K562 (cell line): ENCODE results near the gene NUP62CL. TPM values are rescaled to one million over a fixed set of nuclear protein-coding genes. Genes with fewer than 3 reads are reported as not detected.
A peak's percentile ranks its signal among the peaks of the same experiment; 100 is the strongest.

Source experiments
- ATAC-seq: fragments of 200-7000 bp; cut with Tn5 transposase; 3 replicates; pipeline ENCODE4 v1.9.1; 2020; ENCODE audit warnings: moderate library complexity
- BruUV-seq: library from RNA; stranded (reverse); fragments of 400-500 nt; replicated peaks from 2 replicates; lab custom pipeline; 2021; lab: Mats Ljungman, UMichigan
- CTCF ChIA-PET: fragments of 300-600 bp; formaldehyde crosslinking; extraction: SDS; loops from one replicate; lab custom pipeline; 2021; ENCODE audit warnings: low intra/inter-chr PET ratio; lab: Yijun Ruan, JAX
- POLR2A ChIA-PET: fragments of 300-600, 350-650 bp; sonication (Branson Sonifier 250); formaldehyde crosslinking; extraction: SDS; loops from one replicate; lab custom pipeline; 2021; ENCODE audit warnings: antibody characterized with exemption, inconsistent platforms; lab: Yijun Ruan, JAX
- DNase-seq, 4 experiments: peaks; one replicate each; pipeline versions ENCODE4 v3.0.0 to v3.0.0-alpha.2; 2011 to 2018; ENCODE audit warnings: low spot score in 3 of 4, mixed read lengths in 3 of 4; ENCODE audit errors: extremely low read depth in 1 of 4
- FAIRE-seq: peaks from 2 replicates; lab custom pipeline; 2011; peaks lifted over from hg19 to GRCh38; lab: Jason Lieb, UNC
- H2AFZ ChIP-seq: 2 replicates; pipeline ENCODE4 v1.6.0; 2011; ENCODE audit warnings: low read depth, low read length, control low read depth, inconsistent platforms
- H3K27ac ChIP-seq: fragments of 200-600 bp; 3 replicates; pipeline ENCODE4 v1.8.0; 2011; ENCODE audit warnings: low read depth, mild to moderate bottlenecking, control low read depth, inconsistent platforms, low read length, moderate library complexity, mixed read lengths; ENCODE audit errors: extremely low read depth
- H3K27me3 ChIP-seq, 2 experiments: fragments of 300-600 bp in 1 of 2; 2 replicates in 1 of 2; 3 replicates in 1 of 2; pipeline versions ENCODE4 v1.6.0 to v1.8.0; 2011; ENCODE audit warnings: inconsistent platforms in 2 of 2, low read length in 2 of 2, mild to moderate bottlenecking in 1 of 2, mixed read lengths in 1 of 2, moderate library complexity in 1 of 2; ENCODE audit not compliant: control insufficient read depth in 2 of 2, insufficient read depth in 2 of 2
- H3K36me3 ChIP-seq: fragments of 300-600 bp; 3 replicates; pipeline ENCODE4 v1.8.0; 2011; ENCODE audit warnings: mild to moderate bottlenecking, low read length, inconsistent platforms; ENCODE audit not compliant: control insufficient read depth, insufficient read depth
- H3K4me1 ChIP-seq, 2 experiments: fragments of 200-600 bp in 1 of 2; replicated peaks in 1 of 2; 2 replicates in 1 of 2; 3 replicates in 1 of 2; pipeline versions ENCODE4 v1.5.1 to v1.8.0; 2011; ENCODE audit warnings: inconsistent platforms in 2 of 2, low read length in 2 of 2, mild to moderate bottlenecking in 1 of 2, mixed read lengths in 1 of 2, moderate library complexity in 1 of 2; ENCODE audit not compliant: control insufficient read depth in 2 of 2, insufficient read depth in 2 of 2
- H3K4me2 ChIP-seq: 2 replicates; pipeline ENCODE4 v1.6.1; 2011; ENCODE audit warnings: low read length, control low read depth, inconsistent platforms, mixed read lengths; ENCODE audit not compliant: insufficient read depth
- H3K4me3 ChIP-seq: fragments of 200-600 bp; sonication (generic), shearing (Covaris generic); 2 replicates; pipeline ENCODE4 v1.5.1; 2016; ENCODE audit warnings: control low read depth, inconsistent platforms
- H3K79me2 ChIP-seq: fragments of 200-600 bp; 3 replicates; pipeline ENCODE4 v1.8.0; 2011; ENCODE audit warnings: low read length, inconsistent platforms; ENCODE audit not compliant: control insufficient read depth, insufficient read depth
- H3K9ac ChIP-seq, 2 experiments: 2 replicates each; pipeline versions ENCODE4 v1.6.0 to v1.6.1; 2011; ENCODE audit warnings: low read depth in 2 of 2, low read length in 2 of 2, control low read depth in 1 of 2, inconsistent platforms in 1 of 2, mild to moderate bottlenecking in 1 of 2, mixed read lengths in 1 of 2; ENCODE audit not compliant: insufficient read depth in 1 of 2
- H3K9me1 ChIP-seq: one replicate; pipeline ENCODE4 v1.6.0; 2011; ENCODE audit warnings: inconsistent platforms, mild to moderate bottlenecking, low read length, moderate library complexity; ENCODE audit not compliant: control insufficient read depth, insufficient read depth
- H3K9me3 ChIP-seq: replicated peaks from 2 replicates; pipeline ENCODE4 v1.5.1; 2011; ENCODE audit warnings: low read depth, low read length, inconsistent platforms; ENCODE audit not compliant: control insufficient read depth, insufficient read depth
- H4K20me1 ChIP-seq: replicated peaks from 2 replicates; pipeline ENCODE4 v1.6.1; 2011; ENCODE audit warnings: low read length, inconsistent platforms, mixed read lengths; ENCODE audit not compliant: control insufficient read depth, insufficient read depth
- C11orf30 ChIP-seq: fragments of 450-650 bp; IDR thresholded peaks from 2 replicates; pipeline ENCODE4 v1.6.1; 2016; ENCODE audit warnings: low read depth, mild to moderate bottlenecking
- MAFF ChIP-seq: IDR thresholded peaks from 2 replicates; pipeline ENCODE4 v1.6.1; 2012; ENCODE audit warnings: low read length, improper control_type of control experiment
- MAFG ChIP-seq: fragments of 450-650 bp; conservative IDR thresholded peaks from 2 replicates; pipeline ENCODE4 v1.6.1; 2016; ENCODE audit warnings: missing genetic modification characterization, missing compliant biosample characterization
- MAFK ChIP-seq: IDR thresholded peaks from 2 replicates; pipeline ENCODE4 v1.6.1; 2011; ENCODE audit warnings: low read length, improper control_type of control experiment
- ZNF316 ChIP-seq: fragments of 450-650 bp; IDR thresholded peaks from 2 replicates; pipeline ENCODE4 v1.6.1; 2016
- WGBS: fragments of 100-300 bp; shearing (Covaris generic); methylation state at CpG from one replicate; pipeline ENCODE4 v1.1.6; 2016; ENCODE audit warnings: low coverage, mixed read lengths; ENCODE audit not compliant: insufficient coverage; ENCODE audit errors: missing lambda C conversion rate; 5-methylcytosine and 5-hydroxymethylcytosine counted together
- in situ Hi-C: fragments of 300-500 bp; cut with MboI; formaldehyde crosslinking; loops from 4 replicates; pipeline ENCODE4 v1.15.0; 2018; ENCODE audit warnings: inconsistent platforms, mixed read lengths
- intact Hi-C: fragments of 100-400 bp; cut with micrococcal nuclease; formaldehyde crosslinking; loops from 2 replicates; pipeline ENCODE4 v1.14.2; 2022
- polyA plus RNA-seq, 8 experiments: library from polyadenylated mRNA; depleted of rRNA in 4 of 8; stranded (reverse) in 5 of 8; unstranded in 3 of 8; fragments of >200 nt; fragmentation: Nextera tagmentation in 2 of 8; fragmentation: Illumina TruSeq in 1 of 8; extraction: Ambion mirVana in 2 of 8; extraction: Trizol in 1 of 8; gene quantifications; 2 replicates each; pipeline versions ENCODE4 v1.2.1 to v1.2.3, GENCODE V29; 2011 to 2014; ENCODE audit warnings: inconsistent platforms in 1 of 8, missing spikeins in 1 of 8
- total RNA-seq, 7 experiments: library from RNA; depleted of rRNA in 6 of 7; stranded (reverse); fragments of >200 nt in 6 of 7; fragmentation: Illumina TruSeq in 2 of 7; extraction: Trizol in 2 of 7; gene quantifications; 2 replicates each; pipeline versions ENCODE4 v1.2.1 to v1.2.3, GENCODE V29; 2011 to 2021; ENCODE audit warnings: low replicate concordance in 1 of 7
- TF ChIP-seq, protein P1 (sequence below): fragments of 250-450 bp; sonication (Bioruptor Pico); IDR thresholded peaks from 2 replicates; pipeline ENCODE4 v1.5.0; 2021
- TF ChIP-seq, protein P2 (sequence below): fragments of 200-600 bp; sonication (generic); IDR thresholded peaks from one replicate; pipeline ENCODE4 v1.6.1; 2012; ENCODE audit warnings: mild to moderate bottlenecking, low read depth, low read length, inconsistent platforms

The NUP62CL gene
- total and polyA plus RNA-seq, 9 of the 15 experiments (the other 6 are each of a cell fraction or from before 2014, with no cell fraction given) = 29.7 to 101 (median 42.7) TPM

DNA sequence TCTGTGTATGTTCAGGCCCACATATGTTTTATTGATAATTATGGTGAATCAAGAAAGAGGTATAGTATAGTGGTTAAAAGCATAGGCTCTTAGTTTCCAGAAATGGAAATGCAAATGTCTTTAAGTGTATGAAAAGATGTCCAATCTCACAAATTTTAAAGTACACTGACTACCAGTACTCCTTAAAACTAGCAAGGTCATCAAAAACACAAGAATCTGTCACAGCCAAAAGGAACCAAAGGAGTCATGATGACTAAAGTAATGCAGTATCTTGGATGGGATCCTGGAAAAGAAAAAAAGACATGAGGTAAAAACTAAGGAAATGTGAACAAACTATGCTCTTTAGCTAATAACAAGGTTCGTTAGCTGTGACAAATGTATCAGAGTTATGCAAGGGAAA is 87.0 kb downstream of the NUP62CL start:
- H3K4me1 ChIP-seq = peaks cover 0 to 3% of the 10 kb centered on the region in 2 experiments; a peak in 1 of 5 replicates
- no peaks in the 10 kb centered on the region for H3K27me3 ChIP-seq
- DNase-seq (no peak), ATAC-seq (no peak), FAIRE-seq (no peak)
- peaks cover 13% of the 10 kb centered on the region; the same call in 2 of the 3 replicates for H3K79me2 ChIP-seq
- H3K36me3 ChIP-seq = peaks cover 70% of the 10 kb centered on the region
- WGBS = 100% methylated on average over 1 of the region's 1 CpG
- 0 out of 2 replicates have a peak overlapping the region, but pooled peaks have one; percentile 79 for H3K4me2 ChIP-seq
- no TSS peak for BruUV-seq
- H3K4me3 ChIP-seq = no peak overlapping the region
- peak overlapping the region; percentile 33; the same call in 1 of the 2 replicates for H2AFZ ChIP-seq
- intact Hi-C loops = no loop called here
- H3K9me1 ChIP-seq = no peaks in the 10 kb centered on the region
- H3K9ac ChIP-seq = no peak overlapping the region
- no peaks in the 10 kb centered on the region for H4K20me1 ChIP-seq
- POLR2A ChIA-PET = no interaction called here
- H3K9me3 ChIP-seq = no peaks in the 10 kb centered on the region
- in situ Hi-C loops = no loop called here
- TF ChIP-seq, protein P1, sequence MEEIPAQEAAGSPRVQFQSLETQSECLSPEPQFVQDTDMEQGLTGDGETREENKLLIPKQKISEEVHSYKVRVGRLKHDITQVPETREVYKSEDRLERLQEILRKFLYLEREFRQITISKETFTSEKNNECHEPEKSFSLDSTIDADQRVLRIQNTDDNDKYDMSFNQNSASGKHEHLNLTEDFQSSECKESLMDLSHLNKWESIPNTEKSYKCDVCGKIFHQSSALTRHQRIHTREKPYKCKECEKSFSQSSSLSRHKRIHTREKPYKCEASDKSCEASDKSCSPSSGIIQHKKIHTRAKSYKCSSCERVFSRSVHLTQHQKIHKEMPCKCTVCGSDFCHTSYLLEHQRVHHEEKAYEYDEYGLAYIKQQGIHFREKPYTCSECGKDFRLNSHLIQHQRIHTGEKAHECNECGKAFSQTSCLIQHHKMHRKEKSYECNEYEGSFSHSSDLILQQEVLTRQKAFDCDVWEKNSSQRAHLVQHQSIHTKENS (CRISPR knock-in tag) = no peak
- TF ChIP-seq C11orf30 (peak; percentile 79), MAFF (peak; percentile 65), ZNF316 (peak; percentile 89), MAFG (tag) (peak; percentile 67), MAFK (peak; percentile 52; the same call in 1 of the 2 replicates)
- TF ChIP-seq, protein P2, sequence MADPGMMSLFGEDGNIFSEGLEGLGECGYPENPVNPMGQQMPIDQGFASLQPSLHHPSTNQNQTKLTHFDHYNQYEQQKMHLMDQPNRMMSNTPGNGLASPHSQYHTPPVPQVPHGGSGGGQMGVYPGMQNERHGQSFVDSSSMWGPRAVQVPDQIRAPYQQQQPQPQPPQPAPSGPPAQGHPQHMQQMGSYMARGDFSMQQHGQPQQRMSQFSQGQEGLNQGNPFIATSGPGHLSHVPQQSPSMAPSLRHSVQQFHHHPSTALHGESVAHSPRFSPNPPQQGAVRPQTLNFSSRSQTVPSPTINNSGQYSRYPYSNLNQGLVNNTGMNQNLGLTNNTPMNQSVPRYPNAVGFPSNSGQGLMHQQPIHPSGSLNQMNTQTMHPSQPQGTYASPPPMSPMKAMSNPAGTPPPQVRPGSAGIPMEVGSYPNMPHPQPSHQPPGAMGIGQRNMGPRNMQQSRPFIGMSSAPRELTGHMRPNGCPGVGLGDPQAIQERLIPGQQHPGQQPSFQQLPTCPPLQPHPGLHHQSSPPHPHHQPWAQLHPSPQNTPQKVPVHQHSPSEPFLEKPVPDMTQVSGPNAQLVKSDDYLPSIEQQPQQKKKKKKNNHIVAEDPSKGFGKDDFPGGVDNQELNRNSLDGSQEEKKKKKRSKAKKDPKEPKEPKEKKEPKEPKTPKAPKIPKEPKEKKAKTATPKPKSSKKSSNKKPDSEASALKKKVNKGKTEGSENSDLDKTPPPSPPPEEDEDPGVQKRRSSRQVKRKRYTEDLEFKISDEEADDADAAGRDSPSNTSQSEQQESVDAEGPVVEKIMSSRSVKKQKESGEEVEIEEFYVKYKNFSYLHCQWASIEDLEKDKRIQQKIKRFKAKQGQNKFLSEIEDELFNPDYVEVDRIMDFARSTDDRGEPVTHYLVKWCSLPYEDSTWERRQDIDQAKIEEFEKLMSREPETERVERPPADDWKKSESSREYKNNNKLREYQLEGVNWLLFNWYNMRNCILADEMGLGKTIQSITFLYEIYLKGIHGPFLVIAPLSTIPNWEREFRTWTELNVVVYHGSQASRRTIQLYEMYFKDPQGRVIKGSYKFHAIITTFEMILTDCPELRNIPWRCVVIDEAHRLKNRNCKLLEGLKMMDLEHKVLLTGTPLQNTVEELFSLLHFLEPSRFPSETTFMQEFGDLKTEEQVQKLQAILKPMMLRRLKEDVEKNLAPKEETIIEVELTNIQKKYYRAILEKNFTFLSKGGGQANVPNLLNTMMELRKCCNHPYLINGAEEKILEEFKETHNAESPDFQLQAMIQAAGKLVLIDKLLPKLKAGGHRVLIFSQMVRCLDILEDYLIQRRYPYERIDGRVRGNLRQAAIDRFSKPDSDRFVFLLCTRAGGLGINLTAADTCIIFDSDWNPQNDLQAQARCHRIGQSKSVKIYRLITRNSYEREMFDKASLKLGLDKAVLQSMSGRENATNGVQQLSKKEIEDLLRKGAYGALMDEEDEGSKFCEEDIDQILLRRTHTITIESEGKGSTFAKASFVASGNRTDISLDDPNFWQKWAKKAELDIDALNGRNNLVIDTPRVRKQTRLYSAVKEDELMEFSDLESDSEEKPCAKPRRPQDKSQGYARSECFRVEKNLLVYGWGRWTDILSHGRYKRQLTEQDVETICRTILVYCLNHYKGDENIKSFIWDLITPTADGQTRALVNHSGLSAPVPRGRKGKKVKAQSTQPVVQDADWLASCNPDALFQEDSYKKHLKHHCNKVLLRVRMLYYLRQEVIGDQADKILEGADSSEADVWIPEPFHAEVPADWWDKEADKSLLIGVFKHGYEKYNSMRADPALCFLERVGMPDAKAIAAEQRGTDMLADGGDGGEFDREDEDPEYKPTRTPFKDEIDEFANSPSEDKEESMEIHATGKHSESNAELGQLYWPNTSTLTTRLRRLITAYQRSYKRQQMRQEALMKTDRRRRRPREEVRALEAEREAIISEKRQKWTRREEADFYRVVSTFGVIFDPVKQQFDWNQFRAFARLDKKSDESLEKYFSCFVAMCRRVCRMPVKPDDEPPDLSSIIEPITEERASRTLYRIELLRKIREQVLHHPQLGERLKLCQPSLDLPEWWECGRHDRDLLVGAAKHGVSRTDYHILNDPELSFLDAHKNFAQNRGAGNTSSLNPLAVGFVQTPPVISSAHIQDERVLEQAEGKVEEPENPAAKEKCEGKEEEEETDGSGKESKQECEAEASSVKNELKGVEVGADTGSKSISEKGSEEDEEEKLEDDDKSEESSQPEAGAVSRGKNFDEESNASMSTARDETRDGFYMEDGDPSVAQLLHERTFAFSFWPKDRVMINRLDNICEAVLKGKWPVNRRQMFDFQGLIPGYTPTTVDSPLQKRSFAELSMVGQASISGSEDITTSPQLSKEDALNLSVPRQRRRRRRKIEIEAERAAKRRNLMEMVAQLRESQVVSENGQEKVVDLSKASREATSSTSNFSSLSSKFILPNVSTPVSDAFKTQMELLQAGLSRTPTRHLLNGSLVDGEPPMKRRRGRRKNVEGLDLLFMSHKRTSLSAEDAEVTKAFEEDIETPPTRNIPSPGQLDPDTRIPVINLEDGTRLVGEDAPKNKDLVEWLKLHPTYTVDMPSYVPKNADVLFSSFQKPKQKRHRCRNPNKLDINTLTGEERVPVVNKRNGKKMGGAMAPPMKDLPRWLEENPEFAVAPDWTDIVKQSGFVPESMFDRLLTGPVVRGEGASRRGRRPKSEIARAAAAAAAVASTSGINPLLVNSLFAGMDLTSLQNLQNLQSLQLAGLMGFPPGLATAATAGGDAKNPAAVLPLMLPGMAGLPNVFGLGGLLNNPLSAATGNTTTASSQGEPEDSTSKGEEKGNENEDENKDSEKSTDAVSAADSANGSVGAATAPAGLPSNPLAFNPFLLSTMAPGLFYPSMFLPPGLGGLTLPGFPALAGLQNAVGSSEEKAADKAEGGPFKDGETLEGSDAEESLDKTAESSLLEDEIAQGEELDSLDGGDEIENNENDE = no peak
- CTCF ChIA-PET = no interaction called here
- peak overlapping the region; percentile 17; the same call in 1 of the 3 replicates for H3K27ac ChIP-seq
